ENCODE results near the gene HDAC4.

Gene HDAC4

GRCh38 chr2:239021224-239021623, 379.6 kb downstream of the HDAC4 start:
- DNase-seq (ENCODE audit: low read depth in 1 of 2, low spot score in 1 of 2): no peak

- no peak for DNase-seq (ENCODE audit: low read depth in 1 of 2, low spot score in 1 of 2)
Measured at GRCh38 chr2:239020541-239021041, 380.2 kb downstream of the HDAC4 start.

GRCh38 chr2:239019183-239019581, 381.6 kb downstream of the HDAC4 start:
- no peak for DNase-seq (ENCODE audit: low read depth in 1 of 2, low spot score in 1 of 2)

- no peak for DNase-seq (ENCODE audit: low read depth in 1 of 2, low spot score in 1 of 2)
Measured at GRCh38 chr2:239018271-239019182, 382.3 kb downstream of the HDAC4 start.

GRCh38 chr2:239017491-239018098, 383.2 kb downstream of the HDAC4 start:
- DNase-seq (ENCODE audit: low read depth in 1 of 2, low spot score in 1 of 2): no peak

GRCh38 chr2:239015901-239016675, 384.7 kb downstream of the HDAC4 start:
- no peak for DNase-seq (ENCODE audit: low read depth in 1 of 2, low spot score in 1 of 2)

- DNase-seq (ENCODE audit: low read depth in 1 of 2, low spot score in 1 of 2): no peak
Measured at GRCh38 chr2:239015218-239015900, 385.5 kb downstream of the HDAC4 start.

GRCh38 chr2:239014458-239015217, 386.2 kb downstream of the HDAC4 start:
- DNase-seq (ENCODE audit: low read depth in 1 of 2, low spot score in 1 of 2): no peak

GRCh38 chr2:239013678-239013976, 387.2 kb downstream of the HDAC4 start:
- no peak for DNase-seq (ENCODE audit: low read depth in 1 of 2, low spot score in 1 of 2)

- DNase-seq (ENCODE audit: low read depth in 1 of 2, low spot score in 1 of 2): no peak
Measured at GRCh38 chr2:239012936-239013677, 387.7 kb downstream of the HDAC4 start.

GRCh38 chr2:239012228-239012627, 388.6 kb downstream of the HDAC4 start:
- DNase-seq (ENCODE audit: low read depth in 1 of 2, low spot score in 1 of 2): no peak

- DNase-seq (ENCODE audit: low read depth in 1 of 2, low spot score in 1 of 2): no peak
Measured at GRCh38 chr2:239009589-239009961, 391.2 kb downstream of the HDAC4 start.

- no peak for DNase-seq (ENCODE audit: low read depth in 1 of 2, low spot score in 1 of 2)
Measured at GRCh38 chr2:239008677-239009588, 391.9 kb downstream of the HDAC4 start.

GRCh38 chr2:239008004-239008403, 392.8 kb downstream of the HDAC4 start:
- no peak for DNase-seq (ENCODE audit: low read depth in 1 of 2, low spot score in 1 of 2)

GRCh38 chr2:239006622-239007285, 394.1 kb downstream of the HDAC4 start:
- DNase-seq (ENCODE audit: low read depth in 1 of 2, low spot score in 1 of 2): no peak

- DNase-seq (ENCODE audit: low read depth in 1 of 2, low spot score in 1 of 2): no peak
Measured at GRCh38 chr2:239005586-239005985, 395.2 kb downstream of the HDAC4 start.

- no peak for DNase-seq (ENCODE audit: low read depth in 1 of 2, low spot score in 1 of 2)
Measured at GRCh38 chr2:239004274-239005015, 396.4 kb downstream of the HDAC4 start.

Data from activated CD4-positive, alpha-beta T cell treated with anti-CD3 and anti-CD28 coated beads, Interleukin-2, amount 50 U/mL, for 24 hours (primary cell).